MCF 10A (cell line): ENCODE data around the gene ZBTB18. TPM values are rescaled to one million over a fixed set of nuclear protein-coding genes. Genes with fewer than 3 reads are reported as not detected.

Source experiments
- BruUV-seq: library from RNA; stranded (reverse); fragments of 400-500 nt; replicated peaks from 2 replicates; lab custom pipeline; 2021; lab: Mats Ljungman, UMichigan
- CTCF ChIA-PET: fragments of 300-600 bp; sonication (Branson Sonifier 250); formaldehyde crosslinking; extraction: SDS; loops from one replicate; lab custom pipeline; 2021; ENCODE audit warnings: antibody characterized with exemption, inconsistent platforms; lab: Yijun Ruan, JAX
- POLR2A ChIA-PET: fragments of 300-600, 350-650 bp; sonication (Branson Sonifier 250); formaldehyde crosslinking; extraction: SDS; loops from one replicate; lab custom pipeline; 2020; ENCODE audit warnings: antibody characterized with exemption, inconsistent platforms; lab: Yijun Ruan, JAX
- DNase-seq: peaks from one replicate; pipeline ENCODE4 v3.0.0-alpha.2; 2018; ENCODE audit not compliant: unreplicated experiment
- H3K27ac Mint-ChIP-seq: one replicate; pipeline ENCODE4 v1.8.0; 2022; ENCODE audit warnings: mild to moderate bottlenecking, low read depth, mixed read lengths; ENCODE audit not compliant: unreplicated experiment
- H3K27me3 Mint-ChIP-seq: one replicate; pipeline ENCODE4 v1.8.0; 2022; ENCODE audit warnings: mixed read lengths; ENCODE audit not compliant: insufficient read depth, unreplicated experiment
- H3K36me3 Mint-ChIP-seq: one replicate; pipeline ENCODE4 v1.8.0; 2022; ENCODE audit warnings: mild to moderate bottlenecking, moderate library complexity, mixed read lengths; ENCODE audit not compliant: insufficient read depth, unreplicated experiment
- H3K4me1 Mint-ChIP-seq: one replicate; pipeline ENCODE4 v1.8.0; 2022; ENCODE audit warnings: mixed read lengths; ENCODE audit not compliant: insufficient read depth, unreplicated experiment
- H3K4me3 Mint-ChIP-seq: one replicate; pipeline ENCODE4 v1.8.0; 2022; ENCODE audit warnings: mild to moderate bottlenecking, moderate library complexity, mixed read lengths; ENCODE audit not compliant: unreplicated experiment
- H3K9me3 Mint-ChIP-seq: one replicate; pipeline ENCODE4 v1.8.0; 2022; ENCODE audit warnings: mixed read lengths; ENCODE audit not compliant: unreplicated experiment
- CTCF ChIP-seq: fragments of 200-600 bp; IDR thresholded peaks from one replicate; pipeline ENCODE4 v1.8.0; 2022; ENCODE audit warnings: antibody characterized with exemption, mild to moderate bottlenecking; ENCODE audit not compliant: unreplicated experiment
- intact Hi-C: fragments of 100-400 bp; cut with micrococcal nuclease; formaldehyde crosslinking; loops from 2 replicates; pipeline ENCODE4 v1.14.1; 2022
- total RNA-seq: library from RNA; stranded (reverse); gene quantifications from 2 replicates; pipeline ENCODE4 v1.2.3, GENCODE V29; 2022

ZBTB18 gene
- total RNA-seq, 1 experiment from 2014 or later, result 16.5 TPM

GRCh38 chr1:244084763-244085162 lies 33.7 kb downstream of the ZBTB18 start:
- CTCF ChIA-PET, result no interaction called here
- H3K4me3 Mint-ChIP-seq, result no peak overlapping the region
- BruUV-seq, result no TSS peak
- H3K4me1 Mint-ChIP-seq, result no peaks in the 10 kb centered on the region
- POLR2A ChIA-PET, result no interaction called here
- peaks cover 40% of the 10 kb centered on the region for H3K27me3 Mint-ChIP-seq
- DNase-seq, result no peak
- H3K27ac Mint-ChIP-seq, result no peak overlapping the region
- no peaks in the 10 kb centered on the region for H3K9me3 Mint-ChIP-seq
- intact Hi-C loops, result no loop called here
- TF ChIP-seq CTCF, result no peak
- no peaks in the 10 kb centered on the region for H3K36me3 Mint-ChIP-seq

- Mint-ChIP-seq H3K36me3 (no peaks in the 10 kb centered on the region), H3K4me1 (no peaks in the 10 kb centered on the region), H3K27ac (no peak overlapping the region), H3K9me3 (no peaks in the 10 kb centered on the region), H3K4me3 (no peak overlapping the region), H3K27me3 (peaks cover 40% of the 10 kb centered on the region)
- no peak for TF ChIP-seq CTCF
- ChIA-PET CTCF (interaction anchor here (0.8 kb wide), 1 partner anchor 11 kb away, joined by 3 read pairs; no protein-coding TSS in a partner anchor), POLR2A (no interaction called here)
- intact Hi-C loops, result no loop called here
- no peak for DNase-seq
- BruUV-seq, result no TSS peak
Measured at GRCh38 chr1:244085891-244086290, 34.8 kb downstream of the ZBTB18 start.

- no peak for DNase-seq
- Mint-ChIP-seq H3K36me3 (no peaks in the 10 kb centered on the region), H3K27ac (no peak overlapping the region), H3K4me3 (no peak overlapping the region), H3K4me1 (peaks cover 5% of the 10 kb centered on the region), H3K9me3 (no peaks in the 10 kb centered on the region), H3K27me3 (peaks cover 30% of the 10 kb centered on the region)
- no TSS peak for BruUV-seq
- ChIA-PET POLR2A (no interaction called here), CTCF (interaction anchor here (0.6 kb wide), 1 partner anchor 558 kb away, joined by 3 read pairs; no protein-coding TSS in a partner anchor)
- no peak for TF ChIP-seq CTCF
- intact Hi-C loops, result no loop called here
Measured at GRCh38 chr1:244087021-244087560, 36.0 kb downstream of the ZBTB18 start.

GRCh38 chr1:244087611-244088010 lies 36.5 kb downstream of the ZBTB18 start:
- no peaks in the 10 kb centered on the region for H3K9me3 Mint-ChIP-seq
- H3K27me3 Mint-ChIP-seq, result peaks cover 25% of the 10 kb centered on the region
- H3K4me1 Mint-ChIP-seq, result peaks cover 10% of the 10 kb centered on the region
- ChIA-PET POLR2A (no interaction called here), CTCF (no interaction called here)
- no peak for TF ChIP-seq CTCF
- no peak for DNase-seq
- BruUV-seq, result no TSS peak
- no peak overlapping the region for H3K4me3 Mint-ChIP-seq
- H3K27ac Mint-ChIP-seq, result no peak overlapping the region
- H3K36me3 Mint-ChIP-seq, result no peaks in the 10 kb centered on the region
- intact Hi-C loops, result no loop called here
